HepG2 (cell line): ENCODE data around the gene ANKS1A. TPM values are rescaled to one million over a fixed set of nuclear protein-coding genes. Genes with fewer than 3 reads are reported as not detected.

Experiments
- ATAC-seq: fragments of 200-7000 bp; cut with Tn5 transposase; 3 replicates; pipeline ENCODE4 v1.9.1; 2020; ENCODE audit warnings: mild to moderate bottlenecking, moderate library complexity
- BruUV-seq: library from RNA; stranded (reverse); fragments of 400-500 nt; replicated peaks from 2 replicates; lab custom pipeline; 2021; lab: Mats Ljungman, UMichigan
- CTCF ChIA-PET: fragments of 300-600 bp; formaldehyde crosslinking; extraction: SDS; loops from one replicate; lab custom pipeline; 2021; ENCODE audit warnings: low total read pairs, inconsistent platforms, low intra/inter-chr PET ratio; lab: Yijun Ruan, JAX
- POLR2A ChIA-PET: fragments of 350-600 bp; sonication (Branson Sonifier 250); formaldehyde crosslinking; loops from one replicate; lab custom pipeline; 2020; ENCODE audit warnings: antibody characterized with exemption, inconsistent platforms; lab: Yijun Ruan, JAX
- DNase-seq: peaks from one replicate; pipeline ENCODE4 v3.0.0-alpha.2; 2015; ENCODE audit warnings: low spot score
- FAIRE-seq: peaks from 3 replicates; lab custom pipeline; 2011; peaks lifted over from hg19 to GRCh38; lab: Jason Lieb, UNC
- H2AFZ ChIP-seq: one replicate; pipeline ENCODE4 v1.6.1; 2011; ENCODE audit warnings: low read length, inconsistent platforms
- H3K27ac ChIP-seq: fragments of 300-600 bp; 3 replicates; pipeline ENCODE4 v1.8.0; 2011; ENCODE audit warnings: mixed run types, mild to moderate bottlenecking, mixed read lengths, low read length, inconsistent platforms; ENCODE audit not compliant: insufficient read depth; ENCODE audit errors: extremely low read length
- H3K27me3 ChIP-seq, 2 experiments: fragments of 200-600 bp in 1 of 2; 2 replicates in 1 of 2; 3 replicates in 1 of 2; pipeline versions ENCODE4 v1.6.0 to v1.8.0; 2011; ENCODE audit warnings: low read length in 2 of 2, mild to moderate bottlenecking in 2 of 2, moderate library complexity in 2 of 2, inconsistent platforms in 1 of 2; ENCODE audit not compliant: insufficient read depth in 2 of 2, control insufficient read depth in 1 of 2
- H3K36me3 ChIP-seq, 2 experiments: fragments of 200-600 bp in 1 of 2; replicated peaks in 1 of 2; 2 replicates in 1 of 2; 3 replicates in 1 of 2; pipeline versions ENCODE4 v1.5.1 to v1.8.0; 2011; ENCODE audit warnings: low read length in 2 of 2, inconsistent platforms in 1 of 2; ENCODE audit not compliant: insufficient read depth in 2 of 2, control insufficient read depth in 1 of 2
- H3K4me1 ChIP-seq: 2 replicates; pipeline ENCODE4 v1.5.1; 2012; ENCODE audit warnings: low read length, inconsistent platforms; ENCODE audit not compliant: insufficient read depth
- H3K4me2 ChIP-seq: 2 replicates; pipeline ENCODE4 v1.6.0; 2011; ENCODE audit warnings: low read depth, low read length, inconsistent platforms
- H3K4me3 ChIP-seq, 3 experiments: fragments of 200-600 bp in 1 of 3; sonication (generic), shearing (Covaris generic) in 1 of 3; replicated peaks in 1 of 3; 2 replicates each; pipeline ENCODE4 v1.5.1; 2011 to 2016; ENCODE audit warnings: low read length in 3 of 3, inconsistent platforms in 2 of 3, low read depth in 2 of 3, mild to moderate bottlenecking in 2 of 3, control low read depth in 1 of 3, mixed read lengths in 1 of 3; ENCODE audit not compliant: insufficient read depth in 1 of 3
- H3K79me2 ChIP-seq: one replicate; pipeline ENCODE4 v1.6.1; 2011; ENCODE audit warnings: low read length, inconsistent platforms; ENCODE audit not compliant: insufficient read depth
- H3K9ac ChIP-seq: 2 replicates; pipeline ENCODE4 v1.6.0; 2011; ENCODE audit warnings: mild to moderate bottlenecking, low read depth, low read length, inconsistent platforms; ENCODE audit not compliant: insufficient read depth
- H3K9me3 ChIP-seq: 2 replicates; pipeline ENCODE4 v1.5.1; 2012; ENCODE audit warnings: mild to moderate bottlenecking, low read length
- H4K20me1 ChIP-seq: 2 replicates; pipeline ENCODE4 v1.6.0; 2011; ENCODE audit warnings: inconsistent platforms, mild to moderate bottlenecking, low read length, moderate library complexity; ENCODE audit not compliant: insufficient read depth
- ATF3 ChIP-seq: sonication (generic); formaldehyde crosslinking; IDR thresholded peaks from 2 replicates; pipeline ENCODE4 v1.4.0; 2020; ENCODE audit warnings: missing genetic modification reagents
- HMGXB3 ChIP-seq: sonication (generic); formaldehyde crosslinking; IDR thresholded peaks from 2 replicates; pipeline ENCODE4 v1.4.0; 2020; ENCODE audit warnings: missing genetic modification reagents, borderline replicate concordance
- IKZF1 ChIP-seq: fragments of 450-650 bp; IDR thresholded peaks from 2 replicates; pipeline ENCODE4 v1.7.1; 2016
- NFE2L1 ChIP-seq: sonication (generic); formaldehyde crosslinking; IDR thresholded peaks from 2 replicates; pipeline ENCODE4 v1.4.0; 2020; ENCODE audit warnings: missing genetic modification reagents, mild to moderate bottlenecking, borderline replicate concordance
- PLSCR1 ChIP-seq: sonication (generic); formaldehyde crosslinking; IDR thresholded peaks from 2 replicates; pipeline ENCODE4 v1.5.0; 2020; ENCODE audit warnings: missing genetic modification reagents, mild to moderate bottlenecking, borderline replicate concordance
- SRSF9 ChIP-seq: fragments of 200-400 bp; formaldehyde crosslinking; IDR thresholded peaks from 2 replicates; pipeline ENCODE4 v1.6.1; 2018; ENCODE audit warnings: borderline replicate concordance, mild to moderate bottlenecking, low read depth, low read length; ENCODE audit not compliant: insufficient read depth, poor library complexity, severe bottlenecking
- TBX3 ChIP-seq: fragments of 450-650 bp; IDR thresholded peaks from 2 replicates; pipeline ENCODE4 v1.6.1; 2017; ENCODE audit warnings: antibody characterized with exemption, mild to moderate bottlenecking, inconsistent platforms, borderline replicate concordance
- THRA ChIP-seq: sonication (generic); formaldehyde crosslinking; IDR thresholded peaks from 2 replicates; pipeline ENCODE4 v1.4.0; 2020; ENCODE audit warnings: missing genetic modification reagents, borderline replicate concordance
- ZBTB33 ChIP-seq: sonication (generic); formaldehyde crosslinking; IDR thresholded peaks from 2 replicates; pipeline ENCODE4 v1.4.0; 2020; ENCODE audit warnings: missing genetic modification reagents
- ZFP41 ChIP-seq: sonication (generic); formaldehyde crosslinking; IDR thresholded peaks from 2 replicates; pipeline ENCODE4 v1.4.0; 2020; ENCODE audit warnings: mild to moderate bottlenecking, missing genetic modification reagents, borderline replicate concordance
- ZNF20 ChIP-seq: sonication (generic); formaldehyde crosslinking; IDR thresholded peaks from 2 replicates; pipeline ENCODE4 v1.4.0; 2020; ENCODE audit warnings: mild to moderate bottlenecking, moderate library complexity, missing genetic modification reagents
- ZNF354B ChIP-seq: sonication (generic); formaldehyde crosslinking; IDR thresholded peaks from 2 replicates; pipeline ENCODE4 v1.8.0; 2022; ENCODE audit warnings: mild to moderate bottlenecking, missing genetic modification reagents
- ZNF362 ChIP-seq: sonication (generic); formaldehyde crosslinking; IDR thresholded peaks from 2 replicates; pipeline ENCODE4 v1.4.0; 2020; ENCODE audit warnings: missing genetic modification reagents, mild to moderate bottlenecking, borderline replicate concordance
- ZNF766 ChIP-seq: sonication (generic); formaldehyde crosslinking; IDR thresholded peaks from 2 replicates; pipeline ENCODE4 v1.5.0; 2020; ENCODE audit warnings: missing genetic modification reagents, borderline replicate concordance
- WGBS: methylation state at CpG from one replicate; pipeline ENCODE4 v1.1.6; 2017; ENCODE audit warnings: low lambda C conversion rate; 5-methylcytosine and 5-hydroxymethylcytosine counted together
- in situ Hi-C: cut with HindIII; loops from 2 replicates; pipeline ENCODE4 v1.10.0; 2017; ENCODE audit warnings: low pct_unique_long_range_greater_than_20kb; ENCODE audit not compliant: extremely low pct_ligation_motif_present
- intact Hi-C: fragments of 100-400 bp; cut with micrococcal nuclease; formaldehyde crosslinking; loops from one replicate; pipeline ENCODE4 v1.10.0; 2022; ENCODE audit not compliant: unreplicated experiment
- polyA plus RNA-seq, 8 experiments: library from polyadenylated mRNA; depleted of rRNA in 3 of 8; stranded (reverse) in 7 of 8; unstranded in 1 of 8; fragments of >200 nt; fragmentation: Illumina TruSeq in 4 of 8; extraction: Trizol in 4 of 8; gene quantifications; 2 replicates each; pipeline versions ENCODE4 v1.2.1 to v1.2.3, GENCODE V29; 2011 to 2016; ENCODE audit warnings: low read depth in 4 of 8, missing spikeins in 1 of 8, mixed read lengths in 1 of 8; ENCODE audit not compliant: insufficient read depth in 1 of 8
- total RNA-seq, 5 experiments: library from RNA; depleted of rRNA; stranded (reverse); fragments of >200 nt; fragmentation: Illumina TruSeq; extraction: Trizol; gene quantifications; 2 replicates each; pipeline ENCODE4 v1.2.3, GENCODE V29; 2016; ENCODE audit warnings: low read depth in 1 of 5

The ANKS1A gene
- total and polyA plus RNA-seq, 2 of the 13 experiments (the other 11 are each of a cell fraction or from before 2014, with no cell fraction given) = 7.2 to 15.1 TPM

GRCh38 chr6:34865107-34865506 is 23.9 kb upstream of the ANKS1A start:
- Histone ChIP-seq H3K9ac (no peak overlapping the region), H3K4me3 (no peak overlapping the region), H3K27ac (no peak overlapping the region), H4K20me1 (no peaks in the 10 kb centered on the region), H2AFZ (no peak overlapping the region), H3K27me3 (no peaks in the 10 kb centered on the region), H3K36me3 (peaks cover 23 to 58% of the 10 kb centered on the region in 2 experiments), H3K9me3 (no peaks in the 10 kb centered on the region), H3K79me2 (no peaks in the 10 kb centered on the region), H3K4me2 (no peak overlapping the region), H3K4me1 (peaks cover 21% of the 10 kb centered on the region)
- intact Hi-C loops (loop anchor here (10.0 kb wide), 1 partner anchor 280 kb away; the partner anchor contains the start of gene TCP11), in situ Hi-C loops (no loop called here)
- no peak for DNase-seq
- ChIA-PET POLR2A (no interaction called here), CTCF (no interaction called here)
- no peak for ATAC-seq
- no TSS peak for BruUV-seq
- 98% methylated on average over 3 of the region's 3 CpGs for WGBS
- FAIRE-seq = no peak
- TF ChIP-seq ZNF354B (CRISPR knock-in tag) (no peak), ATF3 (no peak), TBX3 (no peak), ZNF20 (CRISPR knock-in tag) (no peak), THRA (CRISPR knock-in tag) (no peak), HMGXB3 (CRISPR knock-in tag) (no peak), IKZF1 (no peak), PLSCR1 (CRISPR knock-in tag) (no peak), ZBTB33 (CRISPR knock-in tag) (no peak), ZNF766 (no peak), ZNF362 (CRISPR knock-in tag) (no peak), SRSF9 (no peak), ZFP41 (no peak), NFE2L1 (CRISPR knock-in tag) (no peak)
